Esophagus muscularis mucosa (tissue), 4 donors: Measurements from ENCODE around the gene SOX5. TPM values are rescaled to one million over a fixed set of nuclear protein-coding genes. Genes with fewer than 3 reads are reported as not detected.

Experiments used
- DNase-seq: peaks from one replicate; pipeline ENCODE4 v3.0.0-alpha.2; 2017; ENCODE audit errors: extremely low spot score
- H3K27ac ChIP-seq, 4 donors: fragments of 200-600 bp; sonication (generic); replicated peaks in 1 of 4; 1 replicate in 3 of 4; 2 replicates in 1 of 4; pipeline ENCODE4 v1.5.1; 2016 to 2019; ENCODE audit warnings: mild to moderate bottlenecking in 1 of 4
- H3K27me3 ChIP-seq, 4 donors: fragments of 200-600 bp; sonication (generic); one replicate each; pipeline versions ENCODE4 v1.5.1 to v1.6.0; 2016 to 2019
- H3K36me3 ChIP-seq, 4 donors: fragments of 200-600 bp; sonication (generic); one replicate each; pipeline ENCODE4 v1.5.1; 2016 to 2019
- H3K4me1 ChIP-seq, 4 donors: fragments of 200-600 bp; sonication (generic); one replicate each; pipeline ENCODE4 v1.5.1; 2016 to 2019
- H3K4me3 ChIP-seq, 4 donors: fragments of 200-600 bp; sonication (generic); 1 replicate in 2 of 4; 2 replicates in 2 of 4; pipeline ENCODE4 v1.5.1; 2016 to 2019; ENCODE audit warnings: mild to moderate bottlenecking in 4 of 4, moderate library complexity in 1 of 4
- H3K9me3 ChIP-seq, 4 donors: fragments of 200-600 bp; sonication (generic); 1 replicate in 3 of 4; 2 replicates in 1 of 4; pipeline ENCODE4 v1.5.1; 2016 to 2019
- CTCF ChIP-seq, 3 experiments: fragments of 200-600 bp in 2 of 3; fragments of 450-650 bp in 1 of 3; sonication (generic) in 2 of 3; IDR thresholded peaks; one replicate each; pipeline ENCODE4 v1.5.1; 2017 to 2019; ENCODE audit warnings: antibody characterized with exemption in 3 of 3, mild to moderate bottlenecking in 2 of 3, moderate library complexity in 1 of 3
- EP300 ChIP-seq: sonication (generic); formaldehyde crosslinking; IDR thresholded peaks from one replicate; pipeline ENCODE4 v1.6.1; 2017; ENCODE audit warnings: antibody characterized with exemption
- POLR2A ChIP-seq: fragments of 450-650 bp; IDR thresholded peaks from one replicate; pipeline ENCODE4 v1.6.1; 2017; ENCODE audit warnings: antibody characterized with exemption, moderate library complexity, mild to moderate bottlenecking, low read depth
- POLR2AphosphoS5 ChIP-seq, 2 donors: sonication (generic); formaldehyde crosslinking; IDR thresholded peaks; one replicate each; pipeline ENCODE4 v1.6.1; 2017; ENCODE audit warnings: antibody characterized with exemption in 2 of 2
- WGBS: methylation state at CpG from one replicate; pipeline ENCODE4 v1.1.5; 2018; 5-methylcytosine and 5-hydroxymethylcytosine counted together
- intact Hi-C: fragments of 100-400 bp; cut with DNase I; formaldehyde crosslinking; loops from one replicate; pipeline ENCODE4 v1.15.1; 2023
- total RNA-seq, 4 donors: library from RNA; depleted of rRNA; stranded (reverse); fragments of >200 nt; gene quantifications; one replicate each; pipeline versions ENCODE4 v1.1.0 to v1.2.1, GENCODE V29; 2016

SOX5 gene
- total RNA-seq, 4 donors from 2014 or later, result 7.1 to 11.6 (median 8.8) TPM

DNA sequence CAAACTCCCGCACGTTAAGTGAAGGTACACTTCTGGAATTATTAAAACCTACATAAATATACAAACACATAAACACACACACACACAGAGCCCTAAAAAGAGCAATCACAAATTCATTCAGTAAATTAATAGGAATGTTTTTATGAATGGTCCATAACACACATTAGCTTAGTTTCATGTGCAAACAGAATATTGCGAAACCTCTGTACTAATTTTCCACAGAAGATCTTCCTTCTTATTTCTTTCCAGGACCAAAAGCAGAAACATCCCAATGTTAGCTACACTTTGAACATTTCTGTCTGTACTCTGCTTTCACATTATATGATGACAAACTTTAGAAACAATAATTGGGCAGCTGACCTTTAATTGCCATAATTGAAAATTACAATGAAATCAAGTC lies 101.6 kb downstream of the SOX5 start:
- Histone ChIP-seq H3K4me1 (no peaks in the 10 kb centered on the region), H3K4me3 (no peak overlapping the region), H3K9me3 (no peaks in the 10 kb centered on the region), H3K36me3 (no peaks in the 10 kb centered on the region), H3K27me3 (no peaks in the 10 kb centered on the region), H3K27ac (no peak overlapping the region)
- no peak for DNase-seq
- TF ChIP-seq CTCF (IDR thresholded peaks at IDR 0.05), result no peak
- WGBS, result 94% methylated on average over 3 of the region's 3 CpGs
- intact Hi-C loops, result no loop called here

DNA sequence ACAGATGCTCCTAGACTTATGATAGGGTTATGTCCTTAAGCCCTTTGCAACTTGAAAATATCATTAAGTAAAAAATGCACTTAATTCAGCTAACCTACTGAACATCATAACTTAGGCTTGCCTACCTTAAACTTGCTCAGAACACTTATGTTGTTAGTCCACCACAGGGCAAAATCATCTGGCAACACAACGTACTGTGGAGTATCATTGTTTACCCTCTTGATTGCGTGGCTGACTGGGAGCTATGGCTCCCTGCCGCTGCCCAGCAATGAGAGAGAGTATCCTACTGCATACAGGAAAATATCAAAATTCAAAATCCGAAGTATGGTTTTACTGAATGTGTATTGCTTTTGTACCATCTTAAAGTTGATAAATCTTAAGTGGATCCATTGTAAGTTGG lies 105.5 kb downstream of the SOX5 start:
- Histone ChIP-seq H3K36me3 (no peaks in the 10 kb centered on the region), H3K27me3 (no peaks in the 10 kb centered on the region), H3K4me1 (no peaks in the 10 kb centered on the region), H3K4me3 (no peak overlapping the region), H3K9me3 (no peaks in the 10 kb centered on the region), H3K27ac (no peak overlapping the region)
- TF ChIP-seq CTCF (IDR thresholded peaks at IDR 0.05) (no peak), POLR2A (no peak), POLR2AphosphoS5 (IDR thresholded peaks at IDR 0.05) (no peak), EP300 (no peak)
- intact Hi-C loops, result no loop called here
- 92% methylated on average over 4 of the region's 4 CpGs for WGBS
- no peak for DNase-seq

DNA sequence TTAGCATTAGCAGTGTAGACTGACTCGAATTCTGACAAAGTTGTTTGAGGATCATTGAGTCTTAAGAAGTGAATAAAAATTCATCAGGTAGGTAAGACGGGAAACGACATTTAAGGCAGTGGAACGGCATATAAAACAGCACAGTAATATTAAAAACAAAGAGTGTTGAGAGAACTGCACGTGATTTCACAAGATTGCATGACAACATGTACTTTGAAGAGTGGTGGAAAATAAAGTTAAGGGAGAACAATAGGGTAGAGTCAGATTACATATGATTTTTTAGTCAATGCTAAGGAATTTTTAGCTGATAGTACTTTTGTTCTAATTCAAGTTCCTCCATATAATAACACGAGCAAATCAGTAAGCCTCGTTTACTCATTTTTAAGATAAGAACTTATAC lies 115.4 kb downstream of the SOX5 start:
- no peak for DNase-seq
- intact Hi-C loops, result no loop called here
- Histone ChIP-seq H3K4me3 (no peak overlapping the region), H3K9me3 (no peaks in the 10 kb centered on the region), H3K27ac (no peak overlapping the region), H3K4me1 (no peaks in the 10 kb centered on the region), H3K27me3 (no peaks in the 10 kb centered on the region), H3K36me3 (no peaks in the 10 kb centered on the region)
- no peak for TF ChIP-seq CTCF (IDR thresholded peaks at IDR 0.05)
- WGBS, result 84% methylated on average over 7 of the region's 7 CpGs

DNA sequence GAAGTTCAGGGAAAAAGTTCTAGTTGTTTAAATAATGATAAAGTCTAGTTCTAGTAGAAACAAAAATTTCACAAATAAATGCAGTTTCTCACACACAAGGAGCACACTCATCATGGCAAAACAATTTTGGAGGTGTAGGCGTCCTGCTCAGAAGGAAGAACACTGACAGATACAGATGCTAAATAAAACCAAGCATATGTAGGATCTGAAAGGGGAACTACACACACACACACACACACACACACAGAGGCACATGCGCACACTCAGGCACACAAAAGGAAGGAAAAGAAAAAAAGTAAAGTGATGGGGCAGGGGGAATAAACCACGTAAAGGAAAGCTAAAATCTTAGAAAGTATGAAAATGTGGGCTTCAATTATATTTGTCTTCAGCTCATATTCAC lies 117.7 kb downstream of the SOX5 start:
- intact Hi-C loops, result no loop called here
- no peaks in the 10 kb centered on the region for H3K27me3 ChIP-seq
- no peak overlapping the region for H3K4me3 ChIP-seq
- no peaks in the 10 kb centered on the region for H3K9me3 ChIP-seq
- TF ChIP-seq POLR2AphosphoS5 (IDR thresholded peaks at IDR 0.05) (no peak), EP300 (no peak), CTCF (IDR thresholded peaks at IDR 0.05) (no peak), POLR2A (no peak)
- DNase-seq, result no peak
- H3K4me1 ChIP-seq, result no peaks in the 10 kb centered on the region
- H3K36me3 ChIP-seq, result no peaks in the 10 kb centered on the region
- no peak overlapping the region for H3K27ac ChIP-seq
- 80% methylated on average over 3 of the region's 3 CpGs for WGBS

DNA sequence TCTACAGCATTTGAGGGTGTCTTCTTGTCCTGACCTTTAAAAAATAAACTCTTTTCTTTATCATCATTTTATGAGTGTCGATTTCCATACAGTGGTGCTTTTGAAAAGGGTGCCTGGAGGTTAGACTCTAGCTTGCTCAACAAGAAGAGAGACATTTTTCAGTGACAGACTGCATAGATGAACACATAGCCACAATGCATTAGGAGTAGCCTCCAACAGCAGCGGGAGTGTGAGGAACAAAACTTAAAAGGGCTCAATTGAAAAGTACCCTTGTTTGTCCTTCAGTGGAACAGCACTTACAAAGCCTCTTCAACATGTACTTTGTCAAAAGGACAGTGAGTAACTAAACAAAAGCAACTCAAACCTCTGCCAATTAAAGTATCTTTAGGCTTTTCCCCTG lies 119.3 kb downstream of the SOX5 start:
- H3K4me3 ChIP-seq, result no peak overlapping the region
- no peaks in the 10 kb centered on the region for H3K27me3 ChIP-seq
- no peaks in the 10 kb centered on the region for H3K36me3 ChIP-seq
- no peaks in the 10 kb centered on the region for H3K9me3 ChIP-seq
- WGBS, result 64% methylated on average over 2 of the region's 2 CpGs
- H3K4me1 ChIP-seq, result no peaks in the 10 kb centered on the region
- TF ChIP-seq CTCF (IDR thresholded peaks at IDR 0.05), result no peak
- TF ChIP-seq POLR2A, result no peak
- no peak for TF ChIP-seq EP300
- TF ChIP-seq POLR2AphosphoS5 (IDR thresholded peaks at IDR 0.05), result no peak
- no peak overlapping the region for H3K27ac ChIP-seq
- intact Hi-C loops, result no loop called here
- no peak for DNase-seq
